Esophagus muscularis mucosa (tissue), 4 donors: ENCODE data around the gene ANKS3. TPM values are rescaled to one million over a fixed set of nuclear protein-coding genes. Genes with fewer than 3 reads are reported as not detected.

Source experiments
- DNase-seq: peaks from one replicate; pipeline ENCODE4 v3.0.0-alpha.2; 2017; ENCODE audit errors: extremely low spot score
- H3K27ac ChIP-seq, 4 donors: fragments of 200-600 bp; sonication (generic); replicated peaks in 1 of 4; 1 replicate in 3 of 4; 2 replicates in 1 of 4; pipeline ENCODE4 v1.5.1; 2016 to 2019; ENCODE audit warnings: mild to moderate bottlenecking in 1 of 4
- H3K27me3 ChIP-seq, 4 donors: fragments of 200-600 bp; sonication (generic); one replicate each; pipeline versions ENCODE4 v1.5.1 to v1.6.0; 2016 to 2019
- H3K36me3 ChIP-seq, 4 donors: fragments of 200-600 bp; sonication (generic); one replicate each; pipeline ENCODE4 v1.5.1; 2016 to 2019
- H3K4me1 ChIP-seq, 4 donors: fragments of 200-600 bp; sonication (generic); one replicate each; pipeline ENCODE4 v1.5.1; 2016 to 2019
- H3K4me3 ChIP-seq, 4 donors: fragments of 200-600 bp; sonication (generic); 1 replicate in 2 of 4; 2 replicates in 2 of 4; pipeline ENCODE4 v1.5.1; 2016 to 2019; ENCODE audit warnings: mild to moderate bottlenecking in 4 of 4, moderate library complexity in 1 of 4
- H3K9me3 ChIP-seq, 4 donors: fragments of 200-600 bp; sonication (generic); 1 replicate in 3 of 4; 2 replicates in 1 of 4; pipeline ENCODE4 v1.5.1; 2016 to 2019
- CTCF ChIP-seq, 3 experiments: fragments of 200-600 bp in 2 of 3; fragments of 450-650 bp in 1 of 3; sonication (generic) in 2 of 3; IDR thresholded peaks; one replicate each; pipeline ENCODE4 v1.5.1; 2017 to 2019; ENCODE audit warnings: antibody characterized with exemption in 3 of 3, mild to moderate bottlenecking in 2 of 3, moderate library complexity in 1 of 3
- EP300 ChIP-seq: sonication (generic); formaldehyde crosslinking; IDR thresholded peaks from one replicate; pipeline ENCODE4 v1.6.1; 2017; ENCODE audit warnings: antibody characterized with exemption
- POLR2A ChIP-seq: fragments of 450-650 bp; IDR thresholded peaks from one replicate; pipeline ENCODE4 v1.6.1; 2017; ENCODE audit warnings: antibody characterized with exemption, moderate library complexity, mild to moderate bottlenecking, low read depth
- POLR2AphosphoS5 ChIP-seq, 2 donors: sonication (generic); formaldehyde crosslinking; IDR thresholded peaks; one replicate each; pipeline ENCODE4 v1.6.1; 2017; ENCODE audit warnings: antibody characterized with exemption in 2 of 2
- WGBS: methylation state at CpG from one replicate; pipeline ENCODE4 v1.1.5; 2018; 5-methylcytosine and 5-hydroxymethylcytosine counted together
- intact Hi-C: fragments of 100-400 bp; cut with DNase I; formaldehyde crosslinking; loops from one replicate; pipeline ENCODE4 v1.15.1; 2023
- total RNA-seq, 4 donors: library from RNA; depleted of rRNA; stranded (reverse); fragments of >200 nt; gene quantifications; one replicate each; pipeline versions ENCODE4 v1.1.0 to v1.2.1, GENCODE V29; 2016

The ANKS3 gene
- total RNA-seq, 4 donors from 2014 or later = 17.0 to 29.0 (median 24.7) TPM

- no peaks in the 10 kb centered on the region for H3K4me1 ChIP-seq
- 88% methylated on average over 7 of the region's 7 CpGs for WGBS
- intact Hi-C loops = no loop called here
- H3K27ac ChIP-seq = no peak overlapping the region
- no peaks in the 10 kb centered on the region for H3K9me3 ChIP-seq
- peaks cover 59 to 98% (median 82%) of the 10 kb centered on the region in 4 donors for H3K36me3 ChIP-seq
- no peak for DNase-seq
- H3K4me3 ChIP-seq = no peak overlapping the region
- no peak for TF ChIP-seq POLR2A
- no peak for TF ChIP-seq CTCF (IDR thresholded peaks at IDR 0.05)
- TF ChIP-seq EP300 = no peak
- H3K27me3 ChIP-seq = no peaks in the 10 kb centered on the region
Observed at GRCh38 chr16:4702466-4702808, 31.6 kb downstream of the ANKS3 start.

- whole genome bisulfite sequencing = 83% methylated on average over 7 of the region's 17 CpGs
- H3K36me3 ChIP-seq = peaks cover 59 to 100% (median 83%) of the 10 kb centered on the region in 4 donors
- H3K27ac ChIP-seq = no peak overlapping the region
- DNase-seq = no peak
- intact Hi-C loops = no loop called here
- TF ChIP-seq CTCF (IDR thresholded peaks at IDR 0.05) (no peak), POLR2A (no peak), EP300 (no peak), POLR2AphosphoS5 (IDR thresholded peaks at IDR 0.05) (no peak)
- peaks cover 0 to 5% (median under 1%) of the 10 kb centered on the region in 4 donors for H3K4me1 ChIP-seq
- H3K27me3 ChIP-seq = no peaks in the 10 kb centered on the region
- H3K9me3 ChIP-seq = no peaks in the 10 kb centered on the region
- H3K4me3 ChIP-seq = no peak overlapping the region
Observed at GRCh38 chr16:4701791-4702465, 32.1 kb downstream of the ANKS3 start.

- no peak overlapping the region for H3K27ac ChIP-seq
- H3K36me3 ChIP-seq = peaks cover 60 to 100% (median 86%) of the 10 kb centered on the region in 4 donors
Observed at GRCh38 chr16:4700997-4701743, 32.9 kb downstream of the ANKS3 start.

GRCh38 chr16:4700380-4700996 lies 33.6 kb downstream of the ANKS3 start:
- Histone ChIP-seq H3K4me1 (peaks cover 10 to 19% (median 14%) of the 10 kb centered on the region in 4 donors), H3K27ac (no peak overlapping the region), H3K4me3 (no peak overlapping the region), H3K27me3 (no peaks in the 10 kb centered on the region), H3K36me3 (peaks cover 65 to 99% (median 87%) of the 10 kb centered on the region in 4 donors), H3K9me3 (no peaks in the 10 kb centered on the region)
- TF ChIP-seq POLR2AphosphoS5 (IDR thresholded peaks at IDR 0.05) (no peak), EP300 (no peak), CTCF (IDR thresholded peaks at IDR 0.05) (no peak), POLR2A (no peak)
- WGBS = 96% methylated on average over 13 of the region's 13 CpGs
- no peak for DNase-seq
- intact Hi-C loops = no loop called here

More at GRCh38 chr16:4700997-4701743, 32.9 kb downstream of the ANKS3 start:
- intact Hi-C loops = no loop called here
- no peak for TF ChIP-seq CTCF (IDR thresholded peaks at IDR 0.05)
- no peak for TF ChIP-seq POLR2A
- TF ChIP-seq EP300 = no peak
- no peak for TF ChIP-seq POLR2AphosphoS5 (IDR thresholded peaks at IDR 0.05)
- H3K9me3 ChIP-seq = no peaks in the 10 kb centered on the region
- H3K4me3 ChIP-seq = no peak overlapping the region
- H3K4me1 ChIP-seq = peaks cover 4 to 12% (median 8%) of the 10 kb centered on the region in 4 donors
- DNase-seq = no peak
- 90% methylated on average over 23 of the region's 33 CpGs for WGBS
- no peaks in the 10 kb centered on the region for H3K27me3 ChIP-seq
